HG03280 (cell line): Measurements from ENCODE around the gene PRXL2C.
A peak's percentile ranks its signal among the peaks of the same experiment; 100 is the strongest.
"Not testable (repeated sequence)": the region's sequence is repeated elsewhere in the genome, so short reads cannot be mapped to it uniquely, and the experiment has no call there.

Experiments
- ATAC-seq: cut with Tn5 transposase; IDR thresholded peaks from one replicate; pipeline ENCODE4 v1.9.1; 2021; ENCODE audit warnings: mild to moderate bottlenecking, moderate library complexity; ENCODE audit not compliant: unreplicated experiment

Gene PRXL2C

GRCh38 chr9:96649620-96650324, 5.3 kb downstream of the PRXL2C start:
- ATAC-seq, result no peak

- no peak for ATAC-seq
Measured at GRCh38 chr9:96646081-96646991, 8.8 kb downstream of the PRXL2C start.

DNA sequence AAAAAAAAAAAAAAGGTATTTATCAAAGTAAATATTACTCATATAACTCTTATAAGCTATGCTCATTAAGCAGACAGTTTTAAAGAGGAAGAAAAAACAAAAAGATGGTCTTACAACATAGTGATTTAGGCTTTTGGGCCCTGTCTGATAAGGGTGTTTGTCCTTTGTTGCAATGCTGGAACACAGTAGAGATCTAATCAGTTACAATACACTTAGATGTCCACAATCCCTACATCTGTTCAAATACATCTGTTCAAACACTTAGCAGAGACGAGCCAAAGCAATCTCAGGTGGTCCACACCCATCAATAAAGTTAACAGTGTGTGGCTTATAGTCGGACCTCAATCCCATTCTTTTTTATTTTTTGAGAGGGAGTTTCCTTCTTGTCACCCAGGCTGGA, 11.0 kb downstream of the PRXL2C start:
- ATAC-seq, result no peak

DNA sequence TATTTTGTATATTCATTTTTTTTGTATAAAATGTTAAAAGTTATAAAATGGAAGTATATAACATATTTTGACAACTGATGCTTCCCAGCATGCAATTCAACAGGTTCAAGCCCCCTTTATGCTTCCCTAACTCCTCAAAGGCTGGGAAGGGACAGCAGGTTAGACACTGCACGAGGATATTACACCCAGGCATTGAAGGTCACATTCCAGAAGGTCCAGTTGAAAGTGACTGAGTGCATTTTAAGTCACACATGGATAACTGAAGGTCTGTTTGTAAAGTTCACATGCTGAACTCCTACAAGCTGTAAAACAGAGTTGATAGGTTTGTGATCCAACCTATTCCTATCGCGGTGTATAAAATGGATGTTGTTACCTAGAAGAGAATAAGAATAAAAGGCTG, 13.6 kb downstream of the PRXL2C start:
- no peak for ATAC-seq

GRCh38 chr9:96638606-96639364, 16.3 kb downstream of the PRXL2C start:
- no peak for ATAC-seq

GRCh38 chr9:96636368-96636767, 18.7 kb downstream of the PRXL2C start:
- ATAC-seq, result no peak

- ATAC-seq, result not testable (repeated sequence)
Measured at GRCh38 chr9:96633579-96633978, 21.5 kb downstream of the PRXL2C start.

GRCh38 chr9:96626912-96627311, 28.2 kb downstream of the PRXL2C start:
- no peak for ATAC-seq

DNA sequence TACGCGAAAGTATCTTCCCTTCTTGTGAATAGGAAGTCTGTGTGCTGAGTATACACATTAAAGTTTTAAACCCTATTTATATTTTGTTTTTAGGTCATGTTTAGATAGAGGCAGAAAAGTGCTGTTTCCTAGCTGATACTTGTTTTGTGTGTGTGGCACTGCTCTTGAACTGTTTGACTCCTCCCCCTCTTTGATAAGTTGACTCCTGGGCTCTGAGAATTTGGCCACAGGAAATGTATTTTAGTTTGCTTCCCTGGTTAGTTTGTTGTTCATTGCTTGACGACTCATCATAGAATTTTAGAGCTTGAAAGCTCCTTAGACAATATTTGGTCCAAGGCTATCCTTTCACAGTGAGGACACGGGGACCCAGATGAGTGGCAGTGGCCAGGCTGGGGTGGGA, 33.5 kb downstream of the PRXL2C start:
- no peak for ATAC-seq

DNA sequence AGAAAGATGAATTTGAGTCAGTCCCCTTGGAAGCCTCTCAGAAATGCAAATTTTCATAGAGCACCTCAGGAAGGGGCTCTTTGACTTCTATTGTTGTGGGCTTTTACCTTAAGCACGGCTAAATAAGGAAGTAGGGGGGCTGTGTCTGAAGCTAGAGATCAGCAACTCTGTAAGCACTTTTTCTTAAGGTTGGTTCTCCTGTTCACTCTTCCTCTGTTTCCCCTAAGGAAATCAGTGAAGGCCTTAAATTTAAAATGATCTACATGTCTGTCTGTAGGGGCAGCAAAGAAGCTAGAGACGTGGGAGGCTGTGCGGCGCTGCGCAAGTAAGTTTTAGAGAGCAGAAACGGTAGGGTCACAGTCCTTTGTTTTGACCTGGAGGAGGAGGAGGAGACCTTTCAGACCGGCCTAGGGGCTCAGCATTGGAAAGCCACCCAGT, 34.3 kb downstream of the PRXL2C start:
- ATAC-seq, result no peak

GRCh38 chr9:96620181-96620514, 35.0 kb downstream of the PRXL2C start:
- no peak for ATAC-seq

- peak; percentile 58 for ATAC-seq
Measured at GRCh38 chr9:96619491-96620180, 35.5 kb downstream of the PRXL2C start, which contains the start of gene CDC14B. TSS of gene CDC14B (minus strand) at chr9:96619843. CDS start at chr9:96619378, 465 bp downstream.

DNA sequence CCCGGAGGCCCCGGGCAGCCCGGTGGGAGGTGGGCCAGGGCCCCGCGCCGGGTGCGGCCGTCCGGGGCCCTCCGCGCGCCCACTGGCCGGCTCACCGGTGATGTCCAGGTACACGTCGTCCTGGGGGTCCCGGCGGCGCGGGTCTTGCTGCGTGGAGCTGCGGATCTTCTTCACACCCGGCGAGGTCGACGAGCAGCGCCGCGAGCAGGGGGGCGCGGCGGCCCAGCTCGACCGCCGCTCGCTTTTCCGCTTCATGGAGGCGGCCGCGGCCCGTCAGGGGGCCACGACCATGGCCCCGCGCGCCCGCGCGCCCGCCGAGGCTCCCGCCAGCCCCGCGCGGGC, 36.0 kb downstream of the PRXL2C start:
- ATAC-seq, result no peak

GRCh38 chr9:96618209-96619123, 36.7 kb downstream of the PRXL2C start:
- ATAC-seq, result no peak

DNA sequence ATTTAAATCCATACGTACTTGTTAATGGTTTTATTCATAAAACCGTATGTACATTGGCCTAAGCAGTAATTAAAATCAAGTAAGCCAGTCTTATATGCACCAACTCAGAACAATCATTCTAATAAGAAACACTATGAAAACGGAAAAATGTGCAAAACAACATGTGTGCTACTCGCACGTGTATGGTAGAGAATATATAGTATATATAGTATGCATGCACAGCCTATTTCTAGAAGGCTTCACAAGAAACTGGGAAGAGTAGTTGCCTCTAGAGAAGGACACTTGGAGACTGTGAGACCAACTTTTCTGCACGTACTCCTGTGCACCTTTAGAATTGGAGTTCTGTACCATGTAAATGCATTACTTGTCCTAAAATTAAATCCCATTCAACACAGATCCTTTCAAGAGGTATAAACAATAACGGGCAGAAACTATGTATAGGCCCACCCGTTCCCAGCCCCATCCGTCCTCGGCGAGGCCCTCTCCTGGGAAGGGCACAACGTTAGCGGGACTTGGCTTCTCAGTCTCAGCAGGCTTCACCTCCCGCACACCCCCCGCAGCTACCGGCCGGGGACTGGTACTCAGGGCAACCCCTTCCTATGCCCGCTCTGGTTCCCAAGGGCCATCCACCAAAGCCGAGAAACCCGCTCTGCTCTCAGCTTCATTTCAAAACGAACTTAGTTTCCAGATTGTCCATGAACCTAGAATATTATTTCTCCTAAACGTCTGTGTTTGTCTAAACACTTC, 37.5 kb downstream of the PRXL2C start:
- ATAC-seq, result no peak

DNA sequence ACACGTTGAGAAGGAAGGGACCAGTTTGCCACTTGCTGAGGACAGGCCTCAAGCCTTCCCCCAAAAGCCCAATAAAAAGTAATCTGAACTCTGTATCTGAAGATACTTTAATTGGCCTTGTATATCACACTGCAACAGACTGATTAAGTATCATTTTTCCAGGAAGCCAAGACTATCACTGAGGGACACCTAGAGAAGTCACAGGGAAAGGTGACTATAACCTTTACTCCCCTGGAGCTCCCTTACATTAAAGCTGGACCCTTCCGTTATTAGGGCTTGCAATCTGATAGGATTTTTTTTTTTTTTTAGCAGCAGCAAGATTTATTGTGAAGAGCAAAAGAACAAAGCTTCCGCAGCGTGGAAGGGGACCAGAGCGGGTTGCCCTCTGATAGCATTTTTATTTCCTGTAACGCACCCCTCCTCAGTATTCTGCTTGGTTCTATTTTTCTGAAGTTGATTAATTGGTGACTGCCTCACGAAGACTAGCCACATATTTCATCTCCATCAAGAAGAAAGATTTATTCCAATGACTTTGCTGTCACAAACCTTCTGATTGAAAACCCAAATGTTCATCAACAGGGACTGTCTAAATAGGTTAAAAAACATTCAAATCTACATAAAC, 38.2 kb downstream of the PRXL2C start:
- ATAC-seq, result no peak

DNA sequence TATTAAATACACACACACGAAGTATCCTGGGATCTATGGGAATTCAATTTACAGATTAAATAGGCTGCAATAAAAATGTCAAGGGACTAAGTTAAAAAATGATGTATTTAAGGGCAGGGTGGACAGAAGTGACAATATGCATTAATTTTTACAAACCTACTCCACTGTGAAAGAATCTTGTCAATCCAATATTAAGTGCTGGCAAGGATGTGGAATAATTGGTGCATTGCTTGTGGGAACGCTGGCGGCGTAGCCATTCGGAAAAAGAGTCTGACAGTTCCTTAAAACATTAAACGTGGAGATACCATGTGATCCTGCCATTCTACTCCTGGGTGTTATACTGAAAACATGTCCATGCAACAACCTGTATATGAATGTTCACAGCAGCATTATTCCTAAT, 39.7 kb downstream of the PRXL2C start:
- ATAC-seq, result no peak

DNA sequence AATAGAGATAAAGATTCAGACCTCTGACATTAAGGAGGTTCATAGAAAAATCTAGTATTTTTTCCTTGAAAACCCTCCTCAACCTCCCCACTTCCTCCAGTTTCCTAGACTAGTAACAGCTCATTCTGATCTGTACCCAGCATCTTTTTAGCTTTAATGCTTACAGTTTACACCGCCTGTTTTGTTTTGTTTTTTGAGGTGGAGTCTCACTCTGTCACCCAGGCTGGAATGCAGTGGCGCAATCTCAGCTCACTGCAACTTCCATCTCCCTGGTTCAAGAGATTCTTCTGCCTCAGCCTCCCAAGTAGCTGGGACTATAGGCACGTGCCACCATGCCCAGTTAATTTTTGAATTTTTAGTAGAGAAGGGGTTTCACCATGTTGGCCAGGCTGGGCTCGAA, 40.5 kb downstream of the PRXL2C start:
- not testable (repeated sequence) for ATAC-seq
